PC-3 (cell line): Measurements from ENCODE around the gene PXDC1. TPM values are rescaled to one million over a fixed set of nuclear protein-coding genes. Genes with fewer than 3 reads are reported as not detected.
"Not testable (repeated sequence)": the region's sequence is repeated elsewhere in the genome, so short reads cannot be mapped to it uniquely, and the experiment has no call there.

Experiments
- ATAC-seq: fragments of 200-7000 bp; cut with Tn5 transposase; 2 replicates; pipeline ENCODE4 v1.9.1; 2020; ENCODE audit warnings: mild to moderate bottlenecking, moderate library complexity
- BruUV-seq: library from RNA; stranded (reverse); fragments of 400-500 nt; replicated peaks from 2 replicates; lab custom pipeline; 2021; lab: Mats Ljungman, UMichigan
- CTCF ChIA-PET: fragments of 300-600 bp; sonication (Branson Sonifier 250); formaldehyde crosslinking; loops from one replicate; lab custom pipeline; 2022; ENCODE audit warnings: antibody characterized with exemption; lab: Charles Lee
- POLR2A ChIA-PET: fragments of 300-600 bp; sonication (Branson Sonifier 250); formaldehyde crosslinking; loops from one replicate; lab custom pipeline; 2022; ENCODE audit warnings: antibody characterized with exemption; ENCODE audit not compliant: unreplicated experiment; lab: Charles Lee
- DNase-seq: peaks from one replicate; pipeline ENCODE4 v3.0.0-alpha.2; 2015
- H2AFZ ChIP-seq: fragments of 300-600 bp; sonication (generic); 2 replicates; pipeline ENCODE4 v1.6.0; 2016; ENCODE audit warnings: antibody characterized with exemption, low read length
- H3F3A ChIP-seq: fragments of 300-600 bp; sonication (generic); one replicate; pipeline ENCODE4 v1.6.0; 2017; ENCODE audit warnings: antibody characterized with exemption, low read length, control low read depth, mild to moderate bottlenecking; ENCODE audit not compliant: unreplicated experiment
- H3K27ac ChIP-seq: fragments of 300-600 bp; sonication (generic); 2 replicates; pipeline ENCODE4 v1.5.1; 2016; ENCODE audit warnings: mild to moderate bottlenecking, low read length
- H3K27me3 ChIP-seq: fragments of 300-600 bp; sonication (generic); 2 replicates; pipeline ENCODE4 v1.6.1; 2016; ENCODE audit warnings: low read length, mixed read lengths
- H3K36me3 ChIP-seq: fragments of 300-600 bp; sonication (generic); 2 replicates; pipeline ENCODE4 v1.6.1; 2016; ENCODE audit warnings: low read depth, mixed run types, low read length, mixed read lengths
- H3K4me1 ChIP-seq: fragments of 300-600 bp; sonication (generic); 2 replicates; pipeline ENCODE4 v1.5.1; 2016; ENCODE audit warnings: low read length; ENCODE audit not compliant: insufficient read depth
- H3K4me2 ChIP-seq: fragments of 300-600 bp; sonication (generic); 2 replicates; pipeline ENCODE4 v1.6.0; 2016; ENCODE audit warnings: low read length
- H3K4me3 ChIP-seq: fragments of 300-600 bp; sonication (generic); 2 replicates; pipeline ENCODE4 v1.5.1; 2016; ENCODE audit warnings: mild to moderate bottlenecking, low read length, mixed read lengths
- H3K79me2 ChIP-seq: fragments of 300-600 bp; sonication (generic); 2 replicates; pipeline ENCODE4 v1.6.1; 2017; ENCODE audit warnings: low read length, mixed read lengths
- H3K9ac ChIP-seq: fragments of 300-600 bp; sonication (generic); 2 replicates; pipeline ENCODE4 v1.6.0; 2016; ENCODE audit warnings: mild to moderate bottlenecking, low read length
- H3K9me2 ChIP-seq: fragments of 300-600 bp; sonication (generic); replicated peaks from 2 replicates; pipeline ENCODE4 v1.6.1; 2016; ENCODE audit warnings: mixed run types, low read length, mixed read lengths
- H3K9me3 ChIP-seq: fragments of 300-600 bp; sonication (generic); 2 replicates; pipeline ENCODE4 v1.6.1; 2016; ENCODE audit warnings: low read length, mixed read lengths
- H4K20me1 ChIP-seq: fragments of 300-600 bp; sonication (generic); 2 replicates; pipeline ENCODE4 v1.6.1; 2016; ENCODE audit warnings: low read length, mixed read lengths
- EZH2 ChIP-seq: fragments of 300-600 bp; sonication (generic); IDR thresholded peaks from one replicate; pipeline ENCODE4 v1.6.1; 2017; ENCODE audit warnings: antibody characterized with exemption, mild to moderate bottlenecking, low read length; ENCODE audit not compliant: unreplicated experiment
- EZH2phosphoT487 ChIP-seq: fragments of 300-600 bp; sonication (generic); IDR thresholded peaks from 2 replicates; pipeline ENCODE4 v1.6.1; 2018; ENCODE audit warnings: mild to moderate bottlenecking, antibody characterized with exemption, low read length, borderline replicate concordance
- intact Hi-C: fragments of 100-400 bp; cut with micrococcal nuclease; formaldehyde crosslinking; loops from 2 replicates; pipeline ENCODE4 v1.9.0; 2023
- total RNA-seq: library from RNA; depleted of rRNA; stranded (reverse); fragments of >200 nt; gene quantifications from 2 replicates; pipeline ENCODE4 v1.2.3, GENCODE V29; 2014
- TF ChIP-seq, protein P1 (sequence below): fragments of 300-600 bp; sonication (generic); conservative IDR thresholded peaks from 2 replicates; pipeline ENCODE4 v1.5.1; 2017; ENCODE audit warnings: antibody characterized with exemption, low read depth, mild to moderate bottlenecking, low read length

PXDC1 gene
- total RNA-seq, 1 experiment from 2014 or later, result 46.2 TPM

DNA sequence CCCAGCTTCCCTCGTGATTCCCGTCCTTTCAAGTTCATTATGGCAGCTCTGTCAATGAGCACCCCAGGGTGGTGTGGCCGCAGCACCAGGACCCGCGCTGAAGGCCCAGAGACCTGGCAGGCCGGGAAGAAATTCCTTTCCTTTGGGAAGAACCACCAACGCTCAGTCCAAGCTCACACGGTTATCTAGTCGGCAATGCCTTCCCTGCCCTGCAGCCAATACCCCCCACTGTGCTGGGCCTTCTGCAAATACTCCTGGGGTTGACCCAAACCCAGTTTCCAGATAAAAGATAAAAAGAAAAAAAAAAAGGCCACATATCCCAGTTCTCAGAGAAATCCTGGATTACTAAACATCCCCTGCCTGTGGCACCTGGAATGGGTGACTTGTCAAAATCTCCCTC, 28.7 kb downstream of the PXDC1 start:
- no peaks in the 10 kb centered on the region for H3K27me3 ChIP-seq
- no peaks in the 10 kb centered on the region for H3K4me1 ChIP-seq
- H3K9ac ChIP-seq, result no peak overlapping the region
- ChIA-PET POLR2A (no interaction called here), CTCF (no interaction called here)
- H3K79me2 ChIP-seq, result peaks cover 2% of the 10 kb centered on the region
- H3F3A ChIP-seq, result no peaks in the 10 kb centered on the region
- H3K9me3 ChIP-seq, result no peaks in the 10 kb centered on the region
- H3K27ac ChIP-seq, result no peak overlapping the region
- H3K36me3 ChIP-seq, result peaks cover 18% of the 10 kb centered on the region
- H2AFZ ChIP-seq, result no peak overlapping the region
- DNase-seq (no peak), ATAC-seq (no peak)
- no peaks in the 10 kb centered on the region for H3K9me2 ChIP-seq
- no peak for TF ChIP-seq EZH2phosphoT487
- TF ChIP-seq, protein P1, sequence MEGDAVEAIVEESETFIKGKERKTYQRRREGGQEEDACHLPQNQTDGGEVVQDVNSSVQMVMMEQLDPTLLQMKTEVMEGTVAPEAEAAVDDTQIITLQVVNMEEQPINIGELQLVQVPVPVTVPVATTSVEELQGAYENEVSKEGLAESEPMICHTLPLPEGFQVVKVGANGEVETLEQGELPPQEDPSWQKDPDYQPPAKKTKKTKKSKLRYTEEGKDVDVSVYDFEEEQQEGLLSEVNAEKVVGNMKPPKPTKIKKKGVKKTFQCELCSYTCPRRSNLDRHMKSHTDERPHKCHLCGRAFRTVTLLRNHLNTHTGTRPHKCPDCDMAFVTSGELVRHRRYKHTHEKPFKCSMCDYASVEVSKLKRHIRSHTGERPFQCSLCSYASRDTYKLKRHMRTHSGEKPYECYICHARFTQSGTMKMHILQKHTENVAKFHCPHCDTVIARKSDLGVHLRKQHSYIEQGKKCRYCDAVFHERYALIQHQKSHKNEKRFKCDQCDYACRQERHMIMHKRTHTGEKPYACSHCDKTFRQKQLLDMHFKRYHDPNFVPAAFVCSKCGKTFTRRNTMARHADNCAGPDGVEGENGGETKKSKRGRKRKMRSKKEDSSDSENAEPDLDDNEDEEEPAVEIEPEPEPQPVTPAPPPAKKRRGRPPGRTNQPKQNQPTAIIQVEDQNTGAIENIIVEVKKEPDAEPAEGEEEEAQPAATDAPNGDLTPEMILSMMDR, result no peak
- TF ChIP-seq EZH2, result no peak
- no peak overlapping the region for H3K4me2 ChIP-seq
- no TSS peak for BruUV-seq
- intact Hi-C loops, result no loop called here
- H4K20me1 ChIP-seq, result no peaks in the 10 kb centered on the region
- no peak overlapping the region for H3K4me3 ChIP-seq

DNA sequence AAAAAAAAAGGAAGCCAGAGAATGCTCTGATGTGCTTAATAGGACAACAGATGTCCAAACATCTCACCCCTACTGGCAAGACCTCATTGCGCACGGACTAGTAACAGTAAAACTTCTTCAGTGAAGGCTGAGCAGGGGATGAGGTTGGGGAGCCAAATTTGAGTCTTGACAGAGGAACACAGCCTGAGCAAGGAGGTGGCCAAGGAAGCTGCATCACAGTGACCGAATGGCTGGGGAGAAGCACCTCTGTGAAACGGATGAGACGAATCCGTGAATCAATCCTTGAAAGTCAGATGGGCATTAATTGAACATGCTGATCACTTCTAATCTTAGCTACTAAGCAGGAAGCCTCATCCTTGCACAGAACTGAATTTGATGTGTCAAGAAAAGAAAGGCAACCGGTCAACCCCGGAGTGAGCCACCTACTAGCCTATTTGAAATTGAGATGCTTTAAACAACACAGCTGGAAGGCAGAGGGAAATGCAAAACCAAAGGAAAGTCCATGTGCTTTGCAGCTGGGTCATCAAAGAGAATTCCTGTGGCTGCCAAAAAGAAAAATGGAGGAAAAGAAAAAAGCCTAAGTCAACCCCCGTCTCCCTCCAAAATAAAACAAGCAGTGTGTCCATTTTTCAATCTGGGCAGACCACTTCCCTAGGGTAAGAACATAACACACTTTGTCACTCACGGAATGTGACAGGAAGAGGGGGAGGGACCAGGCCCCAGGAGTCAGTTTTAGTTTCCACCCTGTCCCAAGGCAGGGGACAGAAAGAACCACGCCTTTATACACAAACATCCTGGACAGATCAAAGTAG, 29.5 kb downstream of the PXDC1 start:
- Histone ChIP-seq H3K36me3 (peaks cover 18% of the 10 kb centered on the region), H3K9ac (no peak overlapping the region), H3K9me3 (no peaks in the 10 kb centered on the region), H3K79me2 (no peaks in the 10 kb centered on the region), H3K4me2 (no peak overlapping the region), H4K20me1 (no peaks in the 10 kb centered on the region), H3F3A (no peaks in the 10 kb centered on the region), H3K27me3 (no peaks in the 10 kb centered on the region), H2AFZ (no peak overlapping the region), H3K9me2 (no peaks in the 10 kb centered on the region), H3K4me3 (no peak overlapping the region), H3K27ac (no peak overlapping the region), H3K4me1 (no peaks in the 10 kb centered on the region)
- DNase-seq (no peak), ATAC-seq (0 out of 2 replicates have a peak, but pooled peaks have one; percentile 29)
- BruUV-seq, result no TSS peak
- intact Hi-C loops, result no loop called here
- ChIA-PET CTCF (no interaction called here), POLR2A (no interaction called here)
- no peak for TF ChIP-seq EZH2phosphoT487
- TF ChIP-seq EZH2, result no peak
- TF ChIP-seq, protein P1, result no peak

DNA sequence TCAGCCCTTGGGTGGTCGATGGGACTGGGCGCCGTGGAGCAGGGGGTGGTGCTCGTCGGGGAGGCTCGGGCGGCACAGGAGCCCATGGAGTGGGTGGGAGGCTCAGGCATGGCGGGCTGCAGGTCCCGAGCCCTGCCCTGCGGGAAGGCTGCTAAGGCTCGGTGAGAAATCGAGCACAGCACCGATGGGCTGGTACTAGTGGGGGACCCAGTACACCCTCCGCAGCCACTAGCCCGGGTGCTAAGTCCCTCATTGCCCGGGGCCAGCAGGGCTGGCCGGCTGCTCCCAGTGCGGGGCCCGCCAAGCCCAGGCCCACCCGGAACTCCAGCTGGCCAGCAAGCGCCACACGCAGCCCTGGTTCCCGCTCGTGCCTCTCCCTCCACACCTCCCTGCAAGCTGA, 30.7 kb downstream of the PXDC1 start:
- not testable (repeated sequence) for BruUV-seq
- POLR2A ChIA-PET, result interaction anchor here (0.6 kb wide), 1 partner anchor 112 kb away, joined by 3 read pairs; no protein-coding TSS in a partner anchor
- H3K36me3 ChIP-seq, result peaks cover 18% of the 10 kb centered on the region

More for the DNA sequence above, 30.7 kb downstream of the PXDC1 start:
- H3K9me3 ChIP-seq, CTCF ChIA-PET, H3K79me2 ChIP-seq, H3K9me2 ChIP-seq, H3K27ac ChIP-seq, H3F3A ChIP-seq, H3K4me3 ChIP-seq, H4K20me1 ChIP-seq, ATAC-seq, H3K4me2 ChIP-seq, DNase-seq, H3K27me3 ChIP-seq, intact Hi-C loops, H2AFZ ChIP-seq, H3K9ac ChIP-seq, H3K4me1 ChIP-seq: not testable (repeated sequence)
